Measurements from ENCODE around the gene ARGLU1. TPM values are rescaled to one million over a fixed set of nuclear protein-coding genes. Genes with fewer than 3 reads are reported as not detected.

The ARGLU1 gene
- polyA plus RNA-seq, 3 donors: 22.4 to 168 (median 27.2) TPM

- Histone ChIP-seq H3K4me3 (replicated peaks in 1 of 3; ENCODE audit: low read depth in 2 of 3, low read length in 3 of 3) (no peak overlapping the region), H3K27ac (ENCODE audit: low read depth in 1 of 2, low read length in 2 of 2) (no peak overlapping the region), H3K9me3 (replicated peaks in 1 of 2; ENCODE audit: control insufficient read depth in 1 of 2, insufficient read depth in 1 of 2, low read length in 2 of 2) (peaks cover 0 to 10% of the 10 kb centered on the region in 2 donors), H3K4me2 (replicated peaks; ENCODE audit: extremely low read depth, low read length, poor library complexity, severe bottlenecking) (no peak overlapping the region), H3K9ac (ENCODE audit: insufficient read depth, low read length, poor library complexity, severe bottlenecking) (no peak overlapping the region), H2AFZ (ENCODE audit: insufficient read depth, low read depth, low read length, poor library complexity, severe bottlenecking) (no peak overlapping the region), H3K27me3 (ENCODE audit: control insufficient read depth in 2 of 2, insufficient read depth in 2 of 2, low read length in 2 of 2) (peaks cover 57 to 65% of the 10 kb centered on the region in 2 donors), H3K79me2 (ENCODE audit: insufficient read depth, low read length) (no peaks in the 10 kb centered on the region), H3K4me1 (ENCODE audit: control insufficient read depth in 1 of 2, insufficient read depth in 2 of 2, low read length in 2 of 2) (peaks cover 8 to 12% of the 10 kb centered on the region in 2 donors), H3K36me3 (replicated peaks in 1 of 2; ENCODE audit: control insufficient read depth in 1 of 2, insufficient read depth in 2 of 2, low read length in 2 of 2) (no peaks in the 10 kb centered on the region), H4K20me1 (ENCODE audit: insufficient read depth, low read length) (no peaks in the 10 kb centered on the region)
- no peak for TF ChIP-seq CTCF (IDR thresholded peaks at IDR 0.05)
- peaks cover 13% of the 10 kb centered on the region for H3K4me1 Mint-ChIP-seq
- 100% methylated on average over 5 of the region's 7 CpGs for WGBS (ENCODE audit: insufficient coverage)
- peaks cover 0 to 6% (median 3%) of the 10 kb centered on the region in 7 donors for H3K9me3 Mint-ChIP-seq
- H3K4me3 Mint-ChIP-seq: no peak overlapping the region
- H3K27me3 Mint-ChIP-seq (ENCODE audit: low read depth in 3 of 3): peaks cover 47 to 73% (median 51%) of the 10 kb centered on the region in 3 donors
- no peak for DNase-seq
- H3K36me3 Mint-ChIP-seq: peaks cover 0 to 2% of the 10 kb centered on the region in 2 donors
- intact Hi-C loops (cut with micrococcal nuclease): no loop called here
- H3K27ac Mint-ChIP-seq: no peak overlapping the region
These were observed 39.1 kb downstream of the ARGLU1 start for GRCh38 chr13:106528718-106529414.

GRCh38 chr13:106527826-106528225 is 40.1 kb downstream of the ARGLU1 start:
- 100% methylated on average over 2 of the region's 2 CpGs for WGBS (ENCODE audit: insufficient coverage)
- intact Hi-C loops (cut with micrococcal nuclease): no loop called here
- H3K36me3 ChIP-seq (replicated peaks in 1 of 2; ENCODE audit: control insufficient read depth in 1 of 2, insufficient read depth in 2 of 2, low read length in 2 of 2): no peaks in the 10 kb centered on the region
- Mint-ChIP-seq H3K4me1 (peaks cover 4% of the 10 kb centered on the region), H3K27me3 (ENCODE audit: low read depth in 3 of 3) (peaks cover 38 to 66% (median 41%) of the 10 kb centered on the region in 3 donors), H3K36me3 (peaks cover 0 to 2% of the 10 kb centered on the region in 2 donors), H3K27ac (no peak overlapping the region), H3K9me3 (peaks cover 0 to 2% (median 1%) of the 10 kb centered on the region in 7 donors), H3K4me3 (no peak overlapping the region)
- no peak overlapping the region for H3K4me2 ChIP-seq (replicated peaks; ENCODE audit: extremely low read depth, low read length, poor library complexity, severe bottlenecking)
- peaks cover 0 to 7% of the 10 kb centered on the region in 2 donors for H3K9me3 ChIP-seq (replicated peaks in 1 of 2; ENCODE audit: control insufficient read depth in 1 of 2, insufficient read depth in 1 of 2, low read length in 2 of 2)
- no peak overlapping the region for H3K4me3 ChIP-seq (replicated peaks in 1 of 3; ENCODE audit: low read depth in 2 of 3, low read length in 3 of 3)
- peaks cover 0 to 2% of the 10 kb centered on the region in 2 donors for H3K4me1 ChIP-seq (ENCODE audit: control insufficient read depth in 1 of 2, insufficient read depth in 2 of 2, low read length in 2 of 2)
- TF ChIP-seq CTCF (IDR thresholded peaks at IDR 0.05): no peak
- H3K27ac ChIP-seq (ENCODE audit: low read depth in 1 of 2, low read length in 2 of 2): no peak overlapping the region
- H3K9ac ChIP-seq (ENCODE audit: insufficient read depth, low read length, poor library complexity, severe bottlenecking): no peak overlapping the region
- H3K79me2 ChIP-seq (ENCODE audit: insufficient read depth, low read length): no peaks in the 10 kb centered on the region
- no peak overlapping the region for H2AFZ ChIP-seq (ENCODE audit: insufficient read depth, low read depth, low read length, poor library complexity, severe bottlenecking)
- no peak for DNase-seq
- no peaks in the 10 kb centered on the region for H4K20me1 ChIP-seq (ENCODE audit: insufficient read depth, low read length)
- peaks cover 50 to 56% of the 10 kb centered on the region in 2 donors for H3K27me3 ChIP-seq (ENCODE audit: control insufficient read depth in 2 of 2, insufficient read depth in 2 of 2, low read length in 2 of 2)

Measured in CD14-positive monocyte (primary cell).